Uterus (tissue), 4 donors: ENCODE data around the gene SLC25A21. TPM values are rescaled to one million over a fixed set of nuclear protein-coding genes. Genes with fewer than 3 reads are reported as not detected.

Experiments used
- DNase-seq, 2 donors: peaks; one replicate each; pipeline ENCODE4 v3.0.0-alpha.2; 2019 to 2020
- H3K27ac ChIP-seq, 2 donors: fragments of 200-600 bp; sonication (generic); 1 replicate in 1 of 2; 2 replicates in 1 of 2; pipeline ENCODE4 v1.5.1; 2016 to 2018
- H3K27me3 ChIP-seq, 2 donors: fragments of 200-600 bp; sonication (generic); one replicate each; pipeline ENCODE4 v1.5.1; 2018 to 2019; ENCODE audit warnings: control low read depth in 1 of 2
- H3K36me3 ChIP-seq, 2 donors: fragments of 200-600 bp; sonication (generic); one replicate each; pipeline ENCODE4 v1.5.1; 2019; ENCODE audit warnings: control low read depth in 1 of 2
- H3K4me1 ChIP-seq, 2 donors: fragments of 200-600 bp; sonication (generic); one replicate each; pipeline ENCODE4 v1.5.1; 2018 to 2019; ENCODE audit warnings: control low read depth in 1 of 2
- H3K4me3 ChIP-seq, 2 donors: fragments of 200-600 bp; sonication (generic); 1 replicate in 1 of 2; 2 replicates in 1 of 2; pipeline ENCODE4 v1.5.1; 2018 to 2019; ENCODE audit warnings: mild to moderate bottlenecking in 1 of 2
- H3K9me3 ChIP-seq, 2 donors: fragments of 200-600 bp; sonication (generic); one replicate each; pipeline ENCODE4 v1.5.1; 2019; ENCODE audit warnings: control low read depth in 1 of 2
- POLR2A ChIP-seq, 2 donors: fragments of 450-650 bp; IDR thresholded peaks; one replicate each; pipeline ENCODE4 v1.6.1; 2016; ENCODE audit warnings: antibody characterized with exemption in 2 of 2, mild to moderate bottlenecking in 1 of 2, moderate library complexity in 1 of 2
- intact Hi-C: fragments of 100-400 bp; cut with DNase I; formaldehyde crosslinking; loops from one replicate; pipeline ENCODE4 v1.15.1; 2023; ENCODE audit warnings: low total_unique reads
- total RNA-seq, 4 donors: library from RNA; depleted of rRNA in 3 of 4; stranded (reverse); fragments of >200 nt in 3 of 4; gene quantifications; one replicate each; pipeline versions ENCODE4 v1.1.0 to v1.2.4, GENCODE V29; 2014 to 2023
- TF ChIP-seq, protein P1 (sequence below), 4 experiments: fragments of 200-600 bp in 2 of 4; fragments of 450-650 bp in 2 of 4; sonication (generic) in 2 of 4; IDR thresholded peaks; one replicate each; pipeline ENCODE4 v1.5.1; 2016 to 2019; ENCODE audit warnings: antibody characterized with exemption in 4 of 4, mild to moderate bottlenecking in 2 of 4, moderate library complexity in 1 of 4
- donor health status: DM: yes; HTN: yes; CAD: no.

SLC25A21 gene
- total RNA-seq, 4 donors from 2014 or later, result under 0.01 to 3.0 (median 2.0) TPM; not detected in 1

DNA sequence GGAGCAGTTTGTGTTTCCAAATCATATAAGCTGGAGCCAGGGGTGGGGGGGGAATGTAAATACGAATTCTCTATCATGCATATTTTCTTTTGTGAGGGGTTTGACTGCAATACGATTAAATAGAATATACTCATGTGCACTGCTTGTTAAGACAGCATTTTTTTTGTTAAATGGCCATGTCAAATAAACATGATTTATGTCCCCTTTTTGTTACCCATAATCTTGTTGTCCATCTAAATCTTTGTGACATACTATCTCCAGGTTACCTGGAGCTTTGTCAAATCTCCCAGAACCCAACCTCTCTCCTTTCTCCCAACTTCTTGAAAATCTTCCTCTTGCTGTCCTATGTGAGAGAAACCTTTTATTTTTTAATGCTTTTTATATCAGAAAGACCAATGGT, 233.1 kb downstream of the SLC25A21 start:
- Histone ChIP-seq H3K36me3 (no peaks in the 10 kb centered on the region), H3K27ac (no peak overlapping the region), H3K4me3 (no peak overlapping the region), H3K9me3 (no peaks in the 10 kb centered on the region), H3K27me3 (peaks cover 0 to 8% of the 10 kb centered on the region in 2 donors), H3K4me1 (no peaks in the 10 kb centered on the region)
- no peak for DNase-seq
- intact Hi-C loops, result no loop called here
- TF ChIP-seq, protein P1, sequence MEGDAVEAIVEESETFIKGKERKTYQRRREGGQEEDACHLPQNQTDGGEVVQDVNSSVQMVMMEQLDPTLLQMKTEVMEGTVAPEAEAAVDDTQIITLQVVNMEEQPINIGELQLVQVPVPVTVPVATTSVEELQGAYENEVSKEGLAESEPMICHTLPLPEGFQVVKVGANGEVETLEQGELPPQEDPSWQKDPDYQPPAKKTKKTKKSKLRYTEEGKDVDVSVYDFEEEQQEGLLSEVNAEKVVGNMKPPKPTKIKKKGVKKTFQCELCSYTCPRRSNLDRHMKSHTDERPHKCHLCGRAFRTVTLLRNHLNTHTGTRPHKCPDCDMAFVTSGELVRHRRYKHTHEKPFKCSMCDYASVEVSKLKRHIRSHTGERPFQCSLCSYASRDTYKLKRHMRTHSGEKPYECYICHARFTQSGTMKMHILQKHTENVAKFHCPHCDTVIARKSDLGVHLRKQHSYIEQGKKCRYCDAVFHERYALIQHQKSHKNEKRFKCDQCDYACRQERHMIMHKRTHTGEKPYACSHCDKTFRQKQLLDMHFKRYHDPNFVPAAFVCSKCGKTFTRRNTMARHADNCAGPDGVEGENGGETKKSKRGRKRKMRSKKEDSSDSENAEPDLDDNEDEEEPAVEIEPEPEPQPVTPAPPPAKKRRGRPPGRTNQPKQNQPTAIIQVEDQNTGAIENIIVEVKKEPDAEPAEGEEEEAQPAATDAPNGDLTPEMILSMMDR (IDR thresholded peaks at IDR 0.05), result no peak
- no peak for TF ChIP-seq POLR2A (IDR thresholded peaks at IDR 0.05)

- Histone ChIP-seq H3K27ac (no peak overlapping the region), H3K4me1 (no peaks in the 10 kb centered on the region), H3K9me3 (no peaks in the 10 kb centered on the region), H3K27me3 (peaks cover 0 to 8% of the 10 kb centered on the region in 2 donors), H3K36me3 (no peaks in the 10 kb centered on the region), H3K4me3 (no peak overlapping the region)
- intact Hi-C loops, result no loop called here
- DNase-seq, result no peak
- TF ChIP-seq, protein P1 (IDR thresholded peaks at IDR 0.05), result no peak
- no peak for TF ChIP-seq POLR2A (IDR thresholded peaks at IDR 0.05)
Observed at GRCh38 chr14:36938678-36939077, 233.7 kb downstream of the SLC25A21 start.

DNA sequence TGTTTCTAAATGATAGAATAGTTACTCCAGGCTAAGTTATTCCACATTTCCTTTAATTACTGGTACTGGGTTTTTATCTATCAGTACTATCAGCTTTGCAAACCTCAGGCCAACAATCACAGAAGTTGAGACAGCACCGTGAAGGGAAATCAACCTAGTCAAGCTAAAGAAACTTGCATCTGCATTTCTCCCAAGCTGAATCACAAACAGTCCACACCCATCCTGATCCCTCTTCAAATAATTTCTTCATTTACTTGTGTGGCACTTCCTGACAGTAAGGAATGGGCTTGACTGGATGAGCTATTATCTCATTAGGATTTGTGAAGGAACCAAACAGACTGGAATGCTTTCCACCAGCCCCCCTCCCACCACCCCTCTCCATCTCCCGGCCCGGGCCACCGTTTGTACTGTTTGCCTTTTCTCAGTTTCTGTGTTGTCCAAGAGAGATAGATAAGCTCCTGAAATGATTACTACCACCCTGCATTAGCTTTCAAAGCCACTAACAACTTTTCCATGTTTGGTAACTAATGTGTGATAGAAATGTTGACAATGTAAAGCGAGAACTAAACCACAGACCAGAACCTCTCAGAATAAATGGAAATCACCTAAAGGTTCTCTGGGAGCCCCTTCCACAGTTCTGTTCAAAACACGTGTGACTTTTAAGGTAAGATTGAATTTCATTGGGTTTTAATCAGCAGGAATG, 236.3 kb downstream of the SLC25A21 start:
- Histone ChIP-seq H3K4me1 (no peaks in the 10 kb centered on the region), H3K4me3 (no peak overlapping the region), H3K27ac (no peak overlapping the region), H3K27me3 (peaks cover 0 to 1% of the 10 kb centered on the region in 2 donors), H3K9me3 (no peaks in the 10 kb centered on the region), H3K36me3 (no peaks in the 10 kb centered on the region)
- no peak for DNase-seq
- no peak for TF ChIP-seq POLR2A (IDR thresholded peaks at IDR 0.05)
- TF ChIP-seq, protein P1 (IDR thresholded peaks at IDR 0.05), result no peak
- intact Hi-C loops, result no loop called here

GRCh38 chr14:36934304-36934703, 238.1 kb downstream of the SLC25A21 start:
- no peaks in the 10 kb centered on the region for H3K9me3 ChIP-seq
- no peaks in the 10 kb centered on the region for H3K27me3 ChIP-seq
- intact Hi-C loops, result no loop called here
- H3K4me1 ChIP-seq, result no peaks in the 10 kb centered on the region
- no peak for DNase-seq
- no peaks in the 10 kb centered on the region for H3K36me3 ChIP-seq
- H3K4me3 ChIP-seq, result no peak overlapping the region
- no peak for TF ChIP-seq POLR2A (IDR thresholded peaks at IDR 0.05)
- TF ChIP-seq, protein P1 (IDR thresholded peaks at IDR 0.05), result no peak
- H3K27ac ChIP-seq, result no peak overlapping the region

- DNase-seq, result no peak
- no peaks in the 10 kb centered on the region for H3K27me3 ChIP-seq
- TF ChIP-seq, protein P1 (IDR thresholded peaks at IDR 0.05), result no peak
- TF ChIP-seq POLR2A (IDR thresholded peaks at IDR 0.05), result no peak
- intact Hi-C loops, result no loop called here
- H3K4me1 ChIP-seq, result no peaks in the 10 kb centered on the region
- no peak overlapping the region for H3K4me3 ChIP-seq
- H3K36me3 ChIP-seq, result no peaks in the 10 kb centered on the region
- H3K9me3 ChIP-seq, result no peaks in the 10 kb centered on the region
- H3K27ac ChIP-seq, result no peak overlapping the region
Observed at GRCh38 chr14:36931791-36932190, 240.6 kb downstream of the SLC25A21 start.
